HG03175 (cell line): Measurements from ENCODE around the gene PPP1R13B.
"Not testable (repeated sequence)": the region's sequence is repeated elsewhere in the genome, so short reads cannot be mapped to it uniquely, and the experiment has no call there.

Experiments used
- ATAC-seq: cut with Tn5 transposase; IDR thresholded peaks from one replicate; pipeline ENCODE4 v1.9.1; 2021; ENCODE audit warnings: mild to moderate bottlenecking, moderate library complexity; ENCODE audit not compliant: unreplicated experiment

Gene PPP1R13B

DNA sequence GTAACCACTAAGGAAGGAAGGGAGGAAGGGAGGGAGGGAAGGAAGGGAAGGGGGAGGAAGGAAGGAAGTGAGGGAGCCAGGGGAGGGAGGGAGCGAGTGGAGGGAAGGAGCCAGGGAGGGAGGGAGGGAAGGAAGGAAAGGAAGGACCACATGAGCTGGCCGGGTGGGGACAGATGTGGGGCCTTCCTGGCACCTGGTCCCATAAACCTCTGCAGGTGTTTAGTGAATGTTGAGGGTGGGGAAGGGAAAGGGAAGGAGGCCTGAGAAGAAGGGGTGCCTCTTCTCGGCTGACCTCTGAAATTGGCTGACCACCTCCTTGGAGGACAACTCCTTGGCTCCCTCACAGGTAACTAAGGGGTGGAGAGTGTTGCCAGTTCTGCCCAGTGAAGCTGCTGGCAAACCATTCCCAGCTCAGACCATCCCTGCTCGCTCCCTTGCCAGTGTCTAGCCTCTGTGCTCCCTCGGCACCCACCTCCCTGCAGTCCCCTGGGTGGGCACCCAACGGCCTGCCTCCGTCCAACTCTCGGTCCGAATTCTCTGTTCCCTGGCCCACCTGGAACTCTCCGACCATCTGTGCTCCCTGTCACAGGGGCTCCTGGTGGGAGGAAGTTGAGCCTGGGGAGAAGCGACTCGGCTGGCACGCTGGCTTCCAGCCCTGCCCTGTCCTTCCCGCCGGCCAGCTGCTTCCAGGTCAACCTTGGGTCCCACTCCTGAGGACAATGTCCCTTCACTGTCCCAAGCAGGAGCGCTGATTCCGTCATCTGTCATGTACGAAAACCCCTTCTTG, 12.2 kb upstream of the PPP1R13B start:
- ATAC-seq = no peak

GRCh38 chr14:103858063-103858781, 10.8 kb upstream of the PPP1R13B start:
- no peak for ATAC-seq

DNA sequence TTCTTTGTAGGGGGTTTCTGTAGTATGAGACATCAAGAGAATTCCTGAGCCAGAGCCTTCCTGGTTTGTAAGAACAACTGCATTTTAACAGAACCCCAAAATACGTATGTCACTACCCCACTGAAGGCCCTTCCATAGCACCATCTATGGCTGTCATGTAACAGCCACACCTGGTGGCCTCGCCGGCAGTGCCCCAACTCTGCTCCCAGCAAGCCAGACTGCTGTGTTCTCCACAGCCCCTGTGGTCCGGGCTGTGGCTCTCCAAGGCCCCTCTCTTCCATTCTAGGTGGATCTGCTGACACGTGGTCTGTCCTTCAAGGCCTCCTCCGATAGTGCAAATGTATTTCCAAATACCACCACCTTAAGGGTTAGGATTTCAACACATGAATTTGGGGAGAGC, 9.9 kb upstream of the PPP1R13B start:
- no peak for ATAC-seq

- ATAC-seq = no peak
These were observed 9.2 kb upstream of the PPP1R13B start for GRCh38 chr14:103856607-103857006.

GRCh38 chr14:103856105-103856504, 8.7 kb upstream of the PPP1R13B start:
- no peak for ATAC-seq

DNA sequence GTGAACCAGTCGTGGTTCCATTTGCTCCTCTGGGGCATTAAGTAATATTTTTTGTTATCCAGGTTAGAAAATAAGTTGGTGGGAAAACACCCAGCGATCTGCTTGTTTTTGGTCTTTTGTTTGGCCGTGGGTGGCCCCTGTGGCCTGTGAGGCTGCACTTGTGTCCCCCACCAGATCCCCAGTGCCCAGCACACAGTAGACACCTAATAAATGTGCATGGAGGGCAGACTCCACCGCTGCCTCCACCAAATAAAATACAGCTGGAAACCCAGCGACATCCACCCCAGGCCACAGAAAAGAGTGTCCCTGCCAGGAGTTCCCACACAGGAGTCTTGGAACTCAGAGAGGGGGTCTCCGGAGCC, 8.3 kb upstream of the PPP1R13B start:
- no peak for ATAC-seq

DNA sequence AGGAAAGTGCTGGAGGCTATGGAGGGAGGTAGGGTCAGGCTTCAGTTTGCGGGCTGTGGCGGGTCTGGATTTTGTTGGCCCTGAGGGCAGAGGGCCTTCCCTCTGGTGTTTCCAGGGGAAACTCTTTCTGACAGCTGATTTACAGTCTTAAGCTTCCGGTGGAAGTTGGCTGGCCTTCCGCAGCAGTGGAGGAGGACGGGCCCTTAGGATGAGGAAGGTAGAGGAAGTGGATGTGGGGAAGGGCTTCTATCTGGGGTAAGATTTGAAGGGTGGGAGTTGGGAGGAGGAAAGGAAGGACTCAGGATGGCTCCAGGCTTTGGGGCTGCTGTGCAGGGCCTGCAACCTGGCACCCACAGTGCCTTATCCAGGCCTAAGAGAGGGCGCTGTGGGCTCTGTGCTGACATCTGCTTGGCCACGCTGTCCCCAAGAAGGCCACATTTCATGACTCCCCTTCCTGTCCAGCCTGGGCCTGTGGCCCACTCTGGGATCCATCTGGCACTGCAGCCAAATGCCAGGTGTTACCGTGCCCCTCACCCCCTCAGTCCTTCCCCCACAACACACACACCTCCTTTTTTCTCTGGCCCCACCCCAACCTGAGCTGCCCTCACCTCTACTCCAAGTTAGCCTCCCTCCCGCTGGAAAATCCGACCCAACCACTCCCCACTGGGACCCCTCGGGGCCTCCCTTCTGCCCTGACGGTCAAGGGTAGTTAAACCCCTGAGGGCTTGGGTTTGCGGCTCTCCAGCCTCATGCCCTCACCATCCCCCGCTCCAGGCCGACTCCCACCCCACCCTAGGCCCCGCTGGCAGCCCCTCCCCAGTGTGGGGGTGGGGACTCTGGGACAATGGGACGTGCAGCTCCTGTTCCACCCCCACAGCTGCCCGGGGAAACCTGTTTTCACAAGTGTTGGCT, 7.7 kb upstream of the PPP1R13B start:
- ATAC-seq = no peak

DNA sequence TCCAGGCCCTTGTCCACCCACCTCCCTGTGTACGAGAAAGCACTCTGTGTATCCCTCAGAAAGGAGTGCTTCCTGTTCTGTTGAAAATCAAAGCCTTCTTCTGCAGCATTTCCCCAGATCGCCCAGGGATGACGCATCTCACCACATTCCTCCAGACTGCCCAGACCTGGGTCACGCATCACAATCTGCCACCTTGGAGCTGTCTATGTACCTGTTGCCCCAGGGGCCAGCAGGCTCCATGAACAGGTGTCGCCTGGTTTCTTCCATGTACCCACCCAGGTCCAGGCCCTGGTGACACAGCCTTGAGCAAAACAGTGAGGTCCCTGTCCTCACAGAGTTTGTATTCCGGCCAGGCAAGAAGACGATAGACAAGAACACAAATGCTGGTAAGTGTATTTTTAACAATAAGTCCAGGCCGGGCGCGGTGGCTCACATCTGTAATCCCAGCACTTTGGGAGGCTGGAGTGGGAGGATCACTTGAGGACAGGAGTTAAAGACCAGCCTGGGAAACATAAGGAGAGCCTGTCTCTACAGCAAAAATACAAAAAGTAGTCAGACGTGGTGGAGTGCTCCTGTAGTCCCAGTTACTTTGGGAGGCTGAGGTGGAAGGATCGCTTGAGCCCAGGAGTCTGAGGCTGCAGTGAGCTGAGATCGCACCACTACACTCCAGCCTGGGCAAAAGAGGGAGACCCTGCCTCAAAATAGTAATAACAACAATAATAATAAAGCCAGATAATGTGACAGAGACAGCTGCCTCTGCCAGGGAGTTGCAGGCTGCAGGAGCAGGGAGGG, 6.8 kb upstream of the PPP1R13B start:
- no peak for ATAC-seq

- no peak for ATAC-seq
These were observed 1.9 kb upstream of the PPP1R13B start for GRCh38 chr14:103849151-103849886.

GRCh38 chr14:103848175-103849077, 1.1 kb upstream of the PPP1R13B start:
- ATAC-seq = no peak

DNA sequence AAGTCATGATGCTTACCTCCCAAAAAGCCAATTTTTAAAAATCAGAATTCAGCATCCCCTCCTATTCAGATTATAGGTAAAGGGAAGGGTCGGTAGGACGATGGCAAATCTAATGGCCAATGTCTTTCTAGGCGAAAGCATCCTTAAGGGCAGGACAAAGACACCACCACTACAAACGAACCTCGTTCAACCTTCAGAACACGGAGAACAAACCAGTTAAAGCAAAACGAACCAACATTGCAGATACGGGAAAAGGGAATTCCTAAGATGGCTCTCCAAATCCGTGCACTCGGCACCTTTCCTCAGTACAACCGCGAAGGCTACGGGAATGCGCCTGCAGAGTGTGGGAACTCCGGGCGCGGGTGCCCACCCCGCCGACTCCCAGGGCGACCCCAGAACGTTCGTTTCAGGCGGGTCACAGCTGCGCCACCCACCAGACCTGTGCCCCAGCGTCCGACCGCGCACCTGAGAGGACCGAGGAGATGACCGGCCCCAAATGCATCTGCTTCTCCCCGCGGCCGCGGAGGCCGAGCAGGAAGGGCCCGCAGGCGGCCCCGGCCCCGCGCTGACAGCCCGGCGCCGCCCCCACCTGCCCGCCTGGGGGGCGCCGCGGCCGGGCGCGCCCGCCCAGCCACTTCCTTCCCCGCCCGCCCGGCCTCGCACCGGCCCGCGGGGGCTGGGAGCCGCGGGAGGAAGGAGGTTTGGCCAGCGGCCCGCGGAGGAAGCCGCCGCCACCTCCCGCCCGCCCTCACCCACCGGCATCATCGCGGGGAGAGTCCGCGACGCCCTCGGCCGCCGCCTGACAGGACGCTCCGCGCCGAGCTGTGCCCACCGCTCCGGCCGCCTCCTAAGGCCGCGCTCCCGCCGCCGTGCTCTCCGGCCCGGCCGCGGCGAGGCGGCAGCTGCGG, 578 bp downstream of the PPP1R13B start:
- ATAC-seq = peak; percentile 36

GRCh38 chr14:103846097-103846496, 1.3 kb downstream of the PPP1R13B start:
- no peak for ATAC-seq

DNA sequence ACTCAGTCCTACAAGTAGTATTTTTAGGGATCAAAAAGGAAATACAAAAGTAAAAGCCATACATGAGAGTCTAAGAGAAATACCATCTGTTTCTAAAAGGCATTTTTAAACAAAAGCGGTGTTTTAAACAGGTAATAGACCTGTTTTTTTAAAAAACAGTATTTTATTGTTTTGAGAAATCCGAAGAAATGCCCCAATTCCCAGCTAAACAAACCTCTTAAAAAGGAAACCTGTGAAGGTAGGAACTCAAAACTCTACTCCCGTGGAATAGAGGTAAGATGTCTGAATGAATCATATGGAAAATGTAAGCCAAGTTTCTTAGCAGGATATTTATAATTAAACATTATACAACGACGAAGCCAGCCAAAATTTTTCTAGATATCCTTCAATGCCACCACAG, 2.0 kb downstream of the PPP1R13B start:
- no peak for ATAC-seq

DNA sequence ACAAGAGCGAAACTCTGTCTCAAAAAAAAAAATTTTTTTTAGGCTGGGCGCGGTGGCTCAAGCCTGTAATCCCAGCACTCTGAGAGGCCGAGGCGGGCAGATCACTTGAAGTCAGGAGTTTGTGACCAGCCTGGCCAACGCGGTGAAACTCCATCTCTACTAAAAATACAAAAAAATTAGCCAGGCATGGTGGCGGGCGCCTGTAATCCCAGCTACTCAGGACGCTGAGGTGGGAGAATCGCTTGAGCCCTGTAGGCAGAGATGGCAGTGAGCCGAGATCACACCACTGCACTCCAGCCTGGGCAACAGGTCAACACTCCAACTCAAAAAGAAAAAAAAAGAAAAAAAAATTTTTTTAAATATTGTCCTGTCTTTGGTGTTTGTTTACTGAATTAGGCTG, 6.1 kb downstream of the PPP1R13B start:
- ATAC-seq = not testable (repeated sequence)

- ATAC-seq = no peak
These were observed 7.4 kb downstream of the PPP1R13B start for GRCh38 chr14:103840014-103840413.

- ATAC-seq = no peak
These were observed 7.8 kb downstream of the PPP1R13B start for GRCh38 chr14:103839579-103839978.

DNA sequence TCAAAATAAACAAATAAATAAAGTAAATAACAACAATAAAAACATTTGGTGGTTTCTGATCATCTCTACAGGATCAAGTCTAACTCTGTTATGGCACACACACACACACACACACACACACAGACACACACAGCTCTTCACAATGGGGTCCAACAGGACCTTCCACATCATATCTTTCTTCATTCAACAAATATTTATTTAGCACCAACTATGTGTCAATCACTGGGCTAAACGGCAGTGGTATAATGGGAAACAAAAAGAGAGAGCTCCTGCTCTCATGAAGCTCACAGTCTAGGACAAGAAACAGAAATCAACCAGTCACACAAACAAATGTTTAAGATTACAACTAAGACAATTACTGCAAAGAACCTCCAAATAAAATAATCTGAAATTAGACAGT, 9.3 kb downstream of the PPP1R13B start:
- no peak for ATAC-seq
